NB4 (cell line): ENCODE data around the gene TAGLN2.

Experiments used
- DNase-seq: peaks from one replicate; pipeline ENCODE4 v3.0.0; 2010; ENCODE audit warnings: low read depth
- H3K4me3 ChIP-seq: one replicate; pipeline ENCODE4 v1.5.1; 2011; ENCODE audit warnings: mild to moderate bottlenecking, low read depth, low read length, moderate library complexity
- CTCF ChIP-seq: IDR thresholded peaks from one replicate; pipeline ENCODE4 v1.5.1; 2012; ENCODE audit warnings: low read depth, low read length
- MAX ChIP-seq: IDR thresholded peaks from 2 replicates; pipeline ENCODE4 v1.6.1; 2011; ENCODE audit warnings: low read depth, low read length
- MYC ChIP-seq: IDR thresholded peaks from 2 replicates; pipeline ENCODE4 v1.6.1; 2011; ENCODE audit warnings: low read depth, low read length
- POLR2A ChIP-seq: IDR thresholded peaks from 2 replicates; pipeline ENCODE4 v1.6.1; 2011; ENCODE audit warnings: mild to moderate bottlenecking; ENCODE audit not compliant: insufficient read length; ENCODE audit errors: extremely low read depth

TAGLN2 gene

DNA sequence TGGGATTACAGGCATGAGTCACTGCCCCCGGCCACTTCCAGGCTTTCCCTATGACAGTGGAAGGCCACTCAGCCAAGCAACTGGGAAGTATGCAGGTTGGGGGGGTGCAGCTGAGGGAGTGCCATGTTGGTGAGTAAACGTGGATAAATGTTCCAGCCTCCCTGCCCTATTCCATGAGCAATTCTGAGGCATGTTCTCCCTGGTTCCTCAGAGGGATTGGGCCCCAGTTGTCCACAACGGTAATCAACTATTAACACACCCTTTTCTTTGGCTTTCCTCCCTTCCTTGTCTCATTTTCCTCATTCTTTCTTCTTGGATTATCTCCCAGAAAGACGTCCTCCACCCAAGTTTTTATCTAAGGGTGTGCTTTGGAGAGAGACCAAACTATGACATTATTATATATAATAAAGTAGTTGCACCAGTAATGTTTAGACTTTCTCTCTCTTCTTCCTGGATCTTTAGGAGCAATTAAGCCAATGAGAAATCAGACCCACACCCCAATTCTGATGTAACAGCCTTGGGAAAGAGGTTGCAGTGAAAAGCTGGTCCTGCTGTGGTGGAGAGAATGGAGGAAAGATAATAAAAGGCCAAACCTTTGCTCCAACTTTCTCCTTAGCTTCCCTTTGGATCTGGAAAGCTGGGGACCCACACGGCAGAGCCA is 35.5 kb upstream of the TAGLN2 start:
- no peak for DNase-seq
- H3K4me3 ChIP-seq = no peak overlapping the region
- TF ChIP-seq MAX (no peak), POLR2A (no peak), MYC (no peak), CTCF (no peak)

DNA sequence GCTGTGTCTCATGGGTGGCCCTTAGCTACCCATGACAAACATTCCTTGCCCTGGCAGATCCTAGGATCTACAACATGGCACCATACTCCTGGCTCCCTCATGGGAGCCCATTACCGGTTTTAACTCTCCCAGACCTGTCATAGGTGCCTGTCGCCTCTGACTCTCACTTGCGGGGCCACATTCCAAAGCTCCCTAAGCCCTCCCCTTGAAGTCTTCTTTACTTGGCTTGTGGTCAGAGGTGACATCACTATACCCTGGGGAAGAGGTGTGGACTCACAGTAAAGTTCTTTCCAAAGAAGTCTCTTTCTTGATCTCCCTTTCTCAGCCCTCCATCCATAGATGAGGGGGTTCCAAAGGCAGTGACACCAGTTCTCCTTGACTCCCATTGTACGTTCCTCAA is 34.1 kb upstream of the TAGLN2 start:
- no peak overlapping the region for H3K4me3 ChIP-seq
- DNase-seq = no peak
- no peak for TF ChIP-seq POLR2A

GRCh38 chr1:159958719-159959380 is 33.5 kb upstream of the TAGLN2 start:
- TF ChIP-seq MAX = no peak
- no peak for TF ChIP-seq POLR2A
- TF ChIP-seq CTCF = no peak
- no peak for TF ChIP-seq MYC
- DNase-seq = no peak
- no peak overlapping the region for H3K4me3 ChIP-seq

DNA sequence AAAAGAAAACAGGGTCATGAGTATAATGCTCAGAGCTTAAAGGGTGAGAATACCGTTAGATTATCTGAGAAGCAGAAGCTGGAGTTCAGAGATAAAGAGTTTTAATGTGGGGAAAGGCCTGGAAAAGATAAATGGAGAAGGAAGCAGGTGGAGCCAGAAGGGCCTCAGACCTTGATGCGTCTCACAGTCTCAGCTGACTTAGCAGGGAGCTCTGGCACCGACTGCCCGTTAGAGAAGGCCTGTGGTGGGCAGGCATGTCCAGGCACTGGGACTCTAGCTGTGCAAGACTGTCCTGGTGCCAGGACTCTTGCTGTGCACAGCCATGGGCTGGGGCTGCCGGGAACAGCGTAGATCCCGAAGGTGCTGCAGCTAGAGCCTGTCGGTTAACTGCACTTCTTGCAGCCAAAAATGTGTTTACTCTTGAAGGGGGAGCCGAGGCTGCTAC is 32.5 kb upstream of the TAGLN2 start:
- TF ChIP-seq MYC (no peak), POLR2A (no peak)
- no peak for DNase-seq
- no peak overlapping the region for H3K4me3 ChIP-seq

DNA sequence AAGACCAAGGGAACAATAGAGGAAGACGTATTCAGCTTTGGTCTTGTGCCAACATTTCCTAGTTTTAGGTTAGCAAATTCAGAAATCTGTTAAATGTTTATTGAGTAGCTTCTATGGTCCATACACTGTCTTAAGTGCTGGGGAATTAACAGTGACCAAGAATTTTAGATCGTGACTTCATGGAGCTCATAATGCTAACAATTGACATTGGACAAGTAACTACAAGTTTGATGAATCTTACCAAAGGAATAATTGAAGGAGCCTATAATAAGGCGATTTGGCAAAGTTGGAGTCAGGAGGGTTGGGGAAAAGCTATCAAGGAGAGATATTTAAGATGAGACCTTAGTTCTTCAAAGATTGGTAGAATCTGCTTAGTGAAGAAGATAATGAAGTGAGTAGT is 30.1 kb upstream of the TAGLN2 start:
- DNase-seq = no peak
- no peak overlapping the region for H3K4me3 ChIP-seq
- no peak for TF ChIP-seq MYC
- no peak for TF ChIP-seq MAX
- no peak for TF ChIP-seq POLR2A
- TF ChIP-seq CTCF = no peak

DNA sequence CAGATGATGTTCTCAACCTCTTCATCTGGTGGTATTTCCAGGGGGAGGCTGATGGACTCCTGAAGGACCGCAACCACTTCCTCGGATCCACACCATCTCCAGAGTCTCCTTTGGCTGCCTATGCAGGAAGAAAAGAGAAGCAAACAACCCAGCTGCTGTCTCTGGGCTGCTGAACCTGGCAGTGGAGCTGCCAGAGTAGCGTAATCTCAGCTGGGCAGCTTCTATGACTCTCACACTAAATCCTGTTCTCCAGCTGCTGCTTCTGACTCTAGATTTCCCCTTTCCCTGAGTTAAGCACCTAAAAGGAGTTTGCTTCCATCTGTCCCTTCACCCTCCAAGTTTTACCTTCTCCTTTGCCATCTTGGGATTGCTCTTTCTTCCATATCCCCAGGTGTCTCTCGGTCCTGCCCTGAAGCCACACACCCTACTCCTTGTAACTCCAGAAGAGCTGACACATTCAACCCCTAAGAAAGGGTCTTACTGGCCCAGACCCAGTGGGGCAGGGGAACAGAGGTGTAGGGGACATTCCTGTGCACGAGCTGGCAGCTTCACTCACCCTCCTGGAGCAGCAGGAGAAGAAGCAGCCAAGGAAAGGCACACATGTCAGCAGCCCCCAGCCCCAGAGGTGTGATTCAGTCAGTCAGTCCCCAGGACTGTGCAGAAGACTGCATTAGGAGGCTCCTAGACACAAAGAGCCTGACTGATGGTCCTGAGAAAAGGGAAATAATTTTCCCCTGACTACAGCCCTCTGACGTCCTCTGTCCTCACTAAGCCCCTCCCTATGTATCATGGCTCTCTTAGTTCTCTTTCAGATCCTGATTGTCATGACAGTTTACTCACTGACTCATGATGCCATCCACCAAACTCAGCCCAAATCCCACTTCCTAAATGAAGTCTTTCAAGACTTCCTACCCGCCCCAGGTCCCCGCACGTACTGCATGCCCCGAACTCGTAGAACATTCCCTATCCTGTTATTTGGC is 28.5 kb upstream of the TAGLN2 start, which contains the start of gene SLAMF9:
TSS of gene SLAMF9 (minus strand) at position 702 of the 980 bp plus-strand sequence. CDS start at position 602, 100 bp downstream.
- no peak within 1 kb of the TSS for H3K4me3 ChIP-seq
- TF ChIP-seq MAX (no peak), POLR2A (no peak), MYC (no peak), CTCF (no peak)
- DNase-seq = peak; percentile 17
